Natural killer cell (primary cell): ENCODE data around the gene DYSF. TPM values are rescaled to one million over a fixed set of nuclear protein-coding genes. Genes with fewer than 3 reads are reported as not detected.

ENCODE experiments used
- ATAC-seq, 3 donors: fragments of 150-1000 bp in 2 of 3; fragments of 200-7000 bp in 1 of 3; cut with Tn5 transposase; 1 replicate in 1 of 3; 2 replicates in 2 of 3; pipeline ENCODE4 v1.10.0; 2021; ENCODE audit warnings: mild to moderate bottlenecking in 2 of 3, moderate library complexity in 2 of 3
- DNase-seq, 2 donors: peaks; one replicate each; pipeline versions ENCODE4 v3.0.0 to v3.0.0-alpha.2; 2013 to 2021; ENCODE audit warnings: mixed read lengths in 1 of 2
- H3K27ac ChIP-seq: one replicate; pipeline ENCODE4 v1.5.1; 2013; ENCODE audit warnings: mild to moderate bottlenecking, low read length
- H3K27me3 ChIP-seq: one replicate; pipeline ENCODE4 v1.6.1; 2013; ENCODE audit warnings: low read length; ENCODE audit not compliant: control insufficient read depth, insufficient read depth
- H3K36me3 ChIP-seq: one replicate; pipeline ENCODE4 v1.6.1; 2013; ENCODE audit warnings: low read length; ENCODE audit not compliant: control insufficient read depth, insufficient read depth
- H3K4me1 ChIP-seq: one replicate; pipeline ENCODE4 v1.6.1; 2013; ENCODE audit warnings: low read length; ENCODE audit not compliant: control insufficient read depth, insufficient read depth
- H3K4me3 ChIP-seq: one replicate; pipeline ENCODE4 v1.5.1; 2013; ENCODE audit warnings: low read length
- H3K9me3 ChIP-seq: one replicate; pipeline ENCODE4 v1.6.1; 2013; ENCODE audit warnings: low read length; ENCODE audit not compliant: control insufficient read depth, insufficient read depth
- H3K27ac Mint-ChIP-seq, 2 donors: one replicate each; pipeline ENCODE4 v1.8.0; 2022; ENCODE audit warnings: mild to moderate bottlenecking in 2 of 2, mixed read lengths in 2 of 2, moderate library complexity in 1 of 2
- H3K27me3 Mint-ChIP-seq, 2 donors: one replicate each; pipeline ENCODE4 v1.8.0; 2022; ENCODE audit warnings: low read depth in 2 of 2, mixed read lengths in 2 of 2
- H3K36me3 Mint-ChIP-seq: one replicate; pipeline ENCODE4 v1.8.0; 2022; ENCODE audit warnings: mixed read lengths
- H3K4me1 Mint-ChIP-seq, 2 donors: one replicate each; pipeline ENCODE4 v1.8.0; 2022; ENCODE audit warnings: mixed read lengths in 2 of 2
- H3K4me3 Mint-ChIP-seq: one replicate; pipeline ENCODE4 v1.8.0; 2022; ENCODE audit warnings: mild to moderate bottlenecking, moderate library complexity, mixed read lengths
- H3K9me3 Mint-ChIP-seq, 2 donors: one replicate each; pipeline ENCODE4 v1.8.0; 2022; ENCODE audit warnings: mixed read lengths in 2 of 2
- WGBS: methylation state at CpG from one replicate; pipeline ENCODE4 v1.1.7; 2013; ENCODE audit warnings: missing lambda C conversion rate; ENCODE audit not compliant: insufficient coverage; 5-methylcytosine and 5-hydroxymethylcytosine counted together
- intact Hi-C: fragments of 100-400 bp; cut with micrococcal nuclease; formaldehyde crosslinking; loops from one replicate; pipeline ENCODE4 v1.14.2; 2022
- total RNA-seq, 4 donors: library from RNA; stranded (reverse); fragments of 120-200 nt in 1 of 4; gene quantifications; one replicate each; pipeline versions ENCODE4 v1.2.3 to v1.2.4, GENCODE V29; 2013 to 2022
- TF ChIP-seq, protein P1 (sequence below): fragments of 200-600 bp; IDR thresholded peaks from one replicate; pipeline ENCODE4 v1.8.0; 2022; ENCODE audit warnings: antibody characterized with exemption

DYSF gene
- total RNA-seq, 3 donors from 2014 or later (not counting 1 experiment from before 2014, with no cell fraction given) = 11.4 to 19.5 (median 12.4) TPM

DNA sequence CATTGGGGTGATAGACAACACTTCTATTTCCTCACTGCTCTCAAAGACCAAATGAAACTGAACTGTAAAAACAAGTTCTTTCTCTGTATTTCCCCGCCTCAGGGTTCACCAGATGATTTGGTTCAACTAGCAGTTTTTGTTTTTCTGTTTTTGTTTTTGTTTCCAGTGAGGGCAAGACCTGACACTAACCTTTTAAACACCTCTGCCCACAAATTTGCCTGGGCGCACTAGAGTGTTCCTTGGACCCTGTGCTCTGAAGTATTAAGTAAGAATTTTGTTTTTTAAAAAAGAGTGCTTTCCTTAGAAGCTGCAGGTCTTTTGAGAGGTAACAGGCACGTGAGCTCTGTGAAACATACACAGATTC is 92.9 kb downstream of the DYSF start:
- H3K4me1 ChIP-seq = peaks cover 11% of the 10 kb centered on the region
- no peak for DNase-seq
- intact Hi-C loops = loop anchor here (5.0 kb wide), 4 partner anchors 256 to 1316 kb away; no protein-coding TSS in a partner anchor
- Mint-ChIP-seq H3K4me3 (no peak overlapping the region), H3K9me3 (no peaks in the 10 kb centered on the region), H3K36me3 (no peaks in the 10 kb centered on the region), H3K27ac (no peak overlapping the region), H3K27me3 (peaks cover 8 to 18% of the 10 kb centered on the region in 2 donors), H3K4me1 (peaks cover 14% of the 10 kb centered on the region in 2 donors)
- H3K9me3 ChIP-seq = no peaks in the 10 kb centered on the region
- no peaks in the 10 kb centered on the region for H3K36me3 ChIP-seq
- no peak overlapping the region for H3K27ac ChIP-seq
- no peak for ATAC-seq
- H3K4me3 ChIP-seq = no peak overlapping the region
- 50% methylated on average over 1 of the region's 3 CpGs for WGBS
- H3K27me3 ChIP-seq = no peaks in the 10 kb centered on the region
- TF ChIP-seq, protein P1, sequence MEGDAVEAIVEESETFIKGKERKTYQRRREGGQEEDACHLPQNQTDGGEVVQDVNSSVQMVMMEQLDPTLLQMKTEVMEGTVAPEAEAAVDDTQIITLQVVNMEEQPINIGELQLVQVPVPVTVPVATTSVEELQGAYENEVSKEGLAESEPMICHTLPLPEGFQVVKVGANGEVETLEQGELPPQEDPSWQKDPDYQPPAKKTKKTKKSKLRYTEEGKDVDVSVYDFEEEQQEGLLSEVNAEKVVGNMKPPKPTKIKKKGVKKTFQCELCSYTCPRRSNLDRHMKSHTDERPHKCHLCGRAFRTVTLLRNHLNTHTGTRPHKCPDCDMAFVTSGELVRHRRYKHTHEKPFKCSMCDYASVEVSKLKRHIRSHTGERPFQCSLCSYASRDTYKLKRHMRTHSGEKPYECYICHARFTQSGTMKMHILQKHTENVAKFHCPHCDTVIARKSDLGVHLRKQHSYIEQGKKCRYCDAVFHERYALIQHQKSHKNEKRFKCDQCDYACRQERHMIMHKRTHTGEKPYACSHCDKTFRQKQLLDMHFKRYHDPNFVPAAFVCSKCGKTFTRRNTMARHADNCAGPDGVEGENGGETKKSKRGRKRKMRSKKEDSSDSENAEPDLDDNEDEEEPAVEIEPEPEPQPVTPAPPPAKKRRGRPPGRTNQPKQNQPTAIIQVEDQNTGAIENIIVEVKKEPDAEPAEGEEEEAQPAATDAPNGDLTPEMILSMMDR = no peak

GRCh38 chr2:71546777-71547281 is 93.5 kb downstream of the DYSF start:
- Histone ChIP-seq H3K36me3 (no peaks in the 10 kb centered on the region), H3K4me1 (peaks cover 11% of the 10 kb centered on the region), H3K4me3 (no peak overlapping the region), H3K27me3 (no peaks in the 10 kb centered on the region), H3K9me3 (no peaks in the 10 kb centered on the region), H3K27ac (no peak overlapping the region)
- no peak overlapping the region for H3K27ac Mint-ChIP-seq
- no peak for DNase-seq
- intact Hi-C loops = loop anchor here (5.0 kb wide), 4 partner anchors 255 to 1315 kb away; no protein-coding TSS in a partner anchor
- H3K9me3 Mint-ChIP-seq = no peaks in the 10 kb centered on the region
- H3K4me3 Mint-ChIP-seq = no peak overlapping the region
- ATAC-seq = no peak
- H3K4me1 Mint-ChIP-seq = peaks cover 14% of the 10 kb centered on the region in 2 donors
- WGBS = 91% methylated on average over 14 of the region's 14 CpGs
- TF ChIP-seq, protein P1 = no peak
- peaks cover 8 to 18% of the 10 kb centered on the region in 2 donors for H3K27me3 Mint-ChIP-seq
- no peaks in the 10 kb centered on the region for H3K36me3 Mint-ChIP-seq

DNA sequence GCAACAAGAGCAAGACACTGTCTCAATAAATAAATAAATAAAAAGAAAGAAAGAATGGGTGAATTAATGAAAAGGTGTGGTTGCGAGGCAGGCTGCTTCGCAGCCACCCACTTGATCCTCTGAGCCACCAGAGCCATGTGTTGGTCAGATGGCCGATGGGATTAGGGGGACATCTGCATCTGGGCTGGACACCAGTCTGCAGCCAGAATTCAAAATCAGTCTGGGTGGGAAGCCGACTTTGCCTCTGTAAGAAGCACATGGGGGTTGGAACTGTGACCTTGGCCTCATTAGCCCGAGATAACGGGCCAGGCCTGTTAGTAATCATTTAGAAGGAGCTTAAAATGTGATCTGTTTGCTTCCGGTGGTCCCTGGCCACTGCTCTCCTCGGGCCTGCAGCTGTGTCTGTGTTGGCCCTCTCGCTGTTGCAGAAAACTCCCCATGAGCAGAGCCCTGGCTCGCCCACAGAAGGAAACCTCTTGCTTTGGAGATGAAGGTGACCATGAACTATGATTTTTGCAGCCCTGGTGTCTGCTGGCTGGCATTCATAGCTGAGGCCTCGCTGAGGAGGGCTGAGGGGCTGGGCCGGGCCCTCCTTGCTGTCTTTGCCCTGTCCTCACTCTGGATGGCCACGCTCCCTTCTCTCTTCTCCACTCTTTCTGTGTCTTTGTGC is 94.4 kb downstream of the DYSF start:
- Mint-ChIP-seq H3K4me1 (peaks cover 14% of the 10 kb centered on the region in 2 donors), H3K4me3 (no peak overlapping the region), H3K36me3 (no peaks in the 10 kb centered on the region), H3K27me3 (peaks cover 8 to 18% of the 10 kb centered on the region in 2 donors), H3K27ac (no peak overlapping the region), H3K9me3 (no peaks in the 10 kb centered on the region)
- TF ChIP-seq, protein P1 = no peak
- no peaks in the 10 kb centered on the region for H3K36me3 ChIP-seq
- DNase-seq (no peak), ATAC-seq (no peak)
- H3K4me1 ChIP-seq = peaks cover 11% of the 10 kb centered on the region
- 86% methylated on average over 13 of the region's 13 CpGs for WGBS
- no peaks in the 10 kb centered on the region for H3K27me3 ChIP-seq
- no peaks in the 10 kb centered on the region for H3K9me3 ChIP-seq
- no peak overlapping the region for H3K27ac ChIP-seq
- intact Hi-C loops = loop anchor here (1.0 to 5.0 kb wide), 6 partner anchors 255 to 1315 kb away; no protein-coding TSS in a partner anchor
- H3K4me3 ChIP-seq = no peak overlapping the region
